Choroid plexus epithelial cell (primary cell): ENCODE data around the gene TEKTIP1.
A peak's percentile ranks its signal among the peaks of the same experiment; 100 is the strongest.

Experiments
- DNase-seq: peaks from one replicate; pipeline ENCODE4 v3.0.0-alpha.2; 2010; ENCODE audit warnings: low read depth
- H3K4me3 ChIP-seq: 2 replicates; pipeline ENCODE4 v1.5.1; 2011; ENCODE audit warnings: low read depth, mild to moderate bottlenecking, control low read depth, low read length, moderate library complexity
- CTCF ChIP-seq: conservative IDR thresholded peaks from 2 replicates; pipeline ENCODE4 v1.5.1; 2011; ENCODE audit warnings: low read depth, mild to moderate bottlenecking, control low read depth, inconsistent platforms, low read length, moderate library complexity

The TEKTIP1 gene

GRCh38 chr19:3538965-3539755 is at the start of gene TEKTIP1:
Gene TEKTIP1, plus strand, starts transcription at chr19:3539174. Its CDS starts 4 bp downstream, at chr19:3539178.
- no peak for TF ChIP-seq CTCF
- no peak within 1 kb of the TSS for H3K4me3 ChIP-seq
- DNase-seq = peak; percentile 32

GRCh38 chr19:3491396-3492119 is 47.4 kb upstream of the TEKTIP1 start:
- DNase-seq = no peak
- no peak for TF ChIP-seq CTCF
- no peak overlapping the region for H3K4me3 ChIP-seq

- no peak for TF ChIP-seq CTCF
- DNase-seq = no peak
Measured at GRCh38 chr19:3492131-3492839, 46.7 kb upstream of the TEKTIP1 start.

GRCh38 chr19:3492919-3493318 is 46.1 kb upstream of the TEKTIP1 start:
- no peak overlapping the region for H3K4me3 ChIP-seq
- no peak for TF ChIP-seq CTCF
- DNase-seq = no peak

More at GRCh38 chr19:3492131-3492839, 46.7 kb upstream of the TEKTIP1 start:
- H3K4me3 ChIP-seq = no peak overlapping the region

GRCh38 chr19:3493651-3494050 is 45.3 kb upstream of the TEKTIP1 start:
- TF ChIP-seq CTCF = no peak
- H3K4me3 ChIP-seq = no peak overlapping the region
- DNase-seq = no peak

- H3K4me3 ChIP-seq = no peak overlapping the region
- no peak for TF ChIP-seq CTCF
- DNase-seq = peak; percentile 36
Measured at GRCh38 chr19:3494051-3494450, 44.9 kb upstream of the TEKTIP1 start.
